ENCODE data around the gene CREBRF.
"Not testable (repeated sequence)": the region's sequence is repeated elsewhere in the genome, so short reads cannot be mapped to it uniquely, and the experiment has no call there.

CREBRF gene

DNA sequence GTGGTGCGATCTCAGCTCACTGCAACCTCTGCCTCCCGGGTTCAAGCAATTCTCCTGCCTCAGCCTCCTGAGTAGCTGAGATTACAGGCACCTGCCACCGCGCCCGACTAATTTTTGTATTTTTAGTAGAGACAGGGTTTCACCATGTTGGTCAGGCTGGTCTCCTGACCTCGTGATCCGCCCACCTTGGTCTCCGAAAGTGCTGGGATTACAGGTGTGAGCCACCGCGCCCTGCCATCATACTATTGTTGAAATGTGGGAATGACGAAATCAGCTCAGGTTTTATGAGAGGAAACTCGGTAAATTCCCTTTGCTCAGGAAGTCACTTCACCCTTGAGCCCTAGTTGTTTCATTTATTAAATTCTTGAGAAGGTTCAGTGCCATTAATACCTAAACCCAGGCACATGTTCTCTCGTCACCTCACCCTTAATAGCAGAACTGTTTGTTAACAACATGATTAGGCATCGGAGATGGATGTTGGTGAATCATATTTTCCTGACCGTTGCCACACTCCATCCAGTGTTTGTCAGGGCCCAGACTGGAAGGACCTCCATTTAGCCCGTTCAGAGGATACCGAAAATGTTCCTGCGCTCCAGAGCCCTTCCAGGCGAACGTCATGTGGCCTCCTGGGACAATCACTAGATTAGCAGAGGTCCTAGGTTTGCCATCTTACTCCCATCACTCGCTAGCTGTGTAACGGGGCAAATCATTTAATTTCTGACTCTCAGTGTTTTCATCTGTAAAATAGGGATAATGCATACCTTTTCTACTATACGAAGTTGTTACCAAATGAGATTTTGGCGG lies 20.0 kb upstream of the CREBRF start:
- DNase-seq, result peak in 1 of 5 experiments; percentile 26

DNA sequence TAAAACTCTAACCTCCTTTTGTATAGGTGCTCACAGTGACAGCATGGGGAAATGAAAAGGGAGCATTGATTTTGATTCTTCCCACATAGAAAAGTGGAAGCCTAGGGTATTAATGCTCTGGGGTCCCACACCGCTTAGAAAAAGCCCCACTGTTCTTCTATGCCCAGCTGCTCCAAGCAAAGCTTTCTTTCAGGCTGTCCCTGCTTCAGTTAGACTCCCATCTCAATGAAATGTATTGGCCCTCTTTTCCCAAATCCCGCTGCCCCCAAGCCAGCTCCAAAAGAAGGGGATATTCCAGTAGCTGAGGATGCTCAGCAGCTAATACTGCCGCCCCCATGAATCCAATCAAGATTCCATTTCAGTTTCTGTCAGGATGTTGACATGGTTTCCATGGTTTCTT lies 17.0 kb upstream of the CREBRF start:
- DNase-seq, result no peak

- DNase-seq, result no peak
Measured at GRCh38 chr5:173039964-173040363, 16.2 kb upstream of the CREBRF start.

DNA sequence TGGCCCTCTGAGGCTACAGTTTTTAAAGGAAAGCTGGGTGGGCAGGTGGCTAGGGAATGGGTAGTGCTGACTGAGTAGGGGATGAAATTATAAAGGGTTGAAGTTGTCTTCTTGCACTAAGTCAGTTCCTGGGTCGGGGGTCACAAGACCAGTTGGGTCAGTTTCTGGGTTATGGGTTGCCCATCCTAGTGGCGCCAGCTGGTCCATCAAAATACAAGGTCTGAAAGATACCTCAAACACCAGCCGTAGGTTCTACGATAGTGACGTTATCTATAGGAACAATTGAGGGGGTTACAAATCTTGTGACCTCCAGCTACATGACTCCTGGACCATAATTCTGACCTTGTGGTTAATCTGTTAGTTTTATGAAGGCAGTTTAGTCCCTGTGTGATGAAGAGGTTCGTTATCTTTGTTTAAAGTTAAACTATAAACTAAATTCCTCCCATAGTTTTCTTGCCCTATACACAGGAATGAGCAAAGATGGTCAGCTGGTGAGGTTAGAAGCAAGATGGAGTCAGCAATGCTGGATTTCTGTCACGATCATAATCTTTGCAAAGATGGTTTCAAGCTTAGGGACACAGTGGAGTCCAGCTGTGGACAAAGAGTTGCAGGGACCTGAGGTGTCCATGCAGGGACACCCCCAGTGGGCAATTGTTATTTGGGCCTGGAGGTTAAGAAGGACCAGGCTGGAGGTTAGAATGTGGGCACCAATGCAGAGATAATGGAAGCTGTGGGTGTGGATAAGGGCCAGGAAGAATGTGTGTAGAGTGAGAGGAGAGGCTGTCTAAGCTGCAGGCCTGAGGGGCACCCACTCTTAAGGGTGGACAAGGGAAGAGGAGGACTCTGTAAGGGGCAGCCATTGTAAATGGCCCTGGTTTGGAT lies 14.0 kb upstream of the CREBRF start:
- no peak for DNase-seq

- no peak for DNase-seq
Measured at GRCh38 chr5:173042763-173043107, 13.4 kb upstream of the CREBRF start.

DNA sequence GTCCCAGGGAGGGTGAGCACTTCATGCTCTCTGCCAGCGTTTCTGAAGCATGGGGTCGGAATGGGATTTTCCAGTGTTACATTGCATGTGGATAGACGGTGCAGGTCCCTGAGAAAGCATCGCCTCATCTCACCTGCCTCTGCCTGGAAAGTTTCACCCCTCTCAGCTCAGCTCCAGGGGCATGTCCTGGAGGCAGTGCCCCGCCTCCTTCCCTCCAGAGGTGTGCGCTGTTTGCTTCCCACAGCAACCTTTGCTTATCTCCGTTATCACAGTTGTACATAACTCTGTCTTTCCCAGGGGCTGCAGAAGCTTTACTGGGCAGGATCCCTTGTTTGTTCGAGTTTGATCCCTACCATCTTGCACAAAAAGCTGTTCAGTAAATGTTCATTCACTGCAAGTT lies 10.7 kb upstream of the CREBRF start:
- DNase-seq, result no peak

DNA sequence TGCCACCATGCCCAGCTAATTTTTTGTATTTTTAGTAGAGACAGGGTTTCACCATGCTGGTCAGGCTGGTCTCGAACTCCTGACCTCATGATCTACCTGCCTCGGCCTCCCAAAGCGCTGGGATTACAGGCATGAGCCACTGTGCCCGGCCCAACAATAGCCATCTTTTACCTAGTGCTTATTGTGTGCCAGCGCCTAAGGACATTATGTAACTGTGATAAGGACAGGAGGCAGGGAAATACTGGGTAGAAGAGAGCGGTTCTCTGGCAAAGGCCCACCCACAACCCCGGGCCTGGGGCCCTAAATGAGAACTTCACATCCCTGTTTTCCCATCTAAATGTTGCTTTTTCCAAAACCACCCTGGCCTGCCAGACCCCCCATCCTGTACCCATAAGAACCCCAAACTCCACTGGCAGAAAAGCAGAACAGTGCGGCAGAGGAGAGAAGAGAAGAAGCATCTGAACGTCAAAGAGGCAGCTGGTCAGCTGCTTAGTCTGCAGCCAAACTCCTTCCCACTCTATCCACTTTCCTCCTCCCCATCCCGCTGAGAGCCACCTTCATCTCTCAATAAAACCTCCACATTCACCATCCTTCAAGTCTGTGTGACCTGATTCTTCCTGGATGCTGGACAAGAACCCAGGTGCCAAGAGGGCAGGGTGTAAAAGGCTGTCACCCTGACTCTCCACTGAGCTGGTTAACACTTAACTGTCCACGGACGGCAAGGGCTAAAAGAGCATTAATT lies 8.9 kb upstream of the CREBRF start:
- not testable (repeated sequence) for DNase-seq

GRCh38 chr5:173047838-173048105 lies 8.4 kb upstream of the CREBRF start:
- no peak for DNase-seq

DNA sequence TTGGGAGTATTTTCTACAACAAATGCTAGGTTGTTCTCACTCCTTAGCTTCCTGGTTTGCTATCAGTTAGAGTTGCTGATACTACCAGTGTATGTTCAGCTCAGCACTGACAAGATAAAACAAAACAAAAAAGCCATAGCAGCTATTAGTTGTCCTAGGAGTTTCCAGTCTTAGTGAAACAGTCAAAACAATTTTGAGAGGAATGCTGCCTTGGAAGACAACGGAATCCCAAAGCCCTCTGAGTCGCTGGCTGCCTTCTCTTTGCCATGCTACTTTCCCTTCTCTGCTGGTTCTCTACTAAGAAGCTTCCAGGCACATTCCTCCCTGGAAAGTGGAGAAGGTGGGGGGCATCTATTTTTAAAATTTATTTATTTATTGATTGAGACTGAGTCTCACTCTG lies 5.4 kb upstream of the CREBRF start:
- no peak for DNase-seq

GRCh38 chr5:173051746-173052145 lies 4.4 kb upstream of the CREBRF start:
- DNase-seq, result no peak

DNA sequence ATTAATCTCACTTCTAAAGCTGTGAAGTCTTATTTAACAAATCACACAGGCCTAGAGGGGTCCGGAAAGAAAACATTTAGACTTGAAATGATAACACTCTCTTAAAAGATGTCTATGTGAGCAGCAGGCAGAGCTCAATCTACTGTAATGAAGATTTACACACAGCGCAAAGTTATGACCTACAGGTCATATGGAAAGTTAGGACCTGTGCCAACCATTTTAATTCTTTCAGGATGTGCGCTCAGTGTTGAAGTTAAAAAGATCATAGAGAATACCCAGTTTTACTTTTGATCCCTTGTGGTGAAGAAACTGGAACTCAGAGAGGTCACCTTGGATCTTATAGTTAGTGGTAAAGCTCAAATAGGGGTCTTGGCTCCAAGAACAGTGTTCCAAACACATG lies 3.1 kb upstream of the CREBRF start:
- no peak for DNase-seq

GRCh38 chr5:173055042-173055721 lies 970 bp upstream of the CREBRF start:
- no peak for DNase-seq

DNA sequence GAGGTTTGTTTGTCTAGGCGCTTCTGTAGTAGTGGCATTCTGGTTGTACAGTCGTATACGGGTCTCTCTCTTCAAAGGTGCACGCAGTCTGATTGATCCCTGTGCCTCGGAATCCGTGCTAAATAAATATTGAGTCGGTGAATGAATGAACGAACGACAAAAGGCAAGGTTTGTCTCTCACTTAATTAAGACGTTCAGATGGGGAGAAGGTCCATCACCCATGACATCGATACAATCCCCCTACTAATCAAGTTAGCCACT lies 500 bp upstream of the CREBRF start:
- DNase-seq, result no peak

DNA sequence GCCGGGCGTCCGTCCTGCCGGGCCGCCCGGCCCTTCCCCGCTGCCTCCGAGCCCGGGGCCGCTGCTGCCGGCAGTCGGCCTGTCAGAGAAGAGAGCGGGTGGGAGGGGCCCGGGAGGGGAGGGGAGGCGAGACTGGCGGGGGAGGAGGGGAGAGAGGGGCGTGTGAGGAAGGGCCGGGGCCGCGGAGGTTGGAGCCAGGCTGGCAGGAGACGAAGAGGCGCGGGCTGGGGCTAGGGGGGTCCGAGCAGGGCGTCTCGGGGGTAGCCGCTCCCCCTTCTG lies 570 bp downstream of the CREBRF start:
- DNase-seq, result no peak

- DNase-seq, result peak; percentile 95 to 99 (median 98)
Measured at GRCh38 chr5:173057062-173057924, 1.1 kb downstream of the CREBRF start.

- DNase-seq, result no peak
Measured at GRCh38 chr5:173062141-173062540, 6.0 kb downstream of the CREBRF start.

DNA sequence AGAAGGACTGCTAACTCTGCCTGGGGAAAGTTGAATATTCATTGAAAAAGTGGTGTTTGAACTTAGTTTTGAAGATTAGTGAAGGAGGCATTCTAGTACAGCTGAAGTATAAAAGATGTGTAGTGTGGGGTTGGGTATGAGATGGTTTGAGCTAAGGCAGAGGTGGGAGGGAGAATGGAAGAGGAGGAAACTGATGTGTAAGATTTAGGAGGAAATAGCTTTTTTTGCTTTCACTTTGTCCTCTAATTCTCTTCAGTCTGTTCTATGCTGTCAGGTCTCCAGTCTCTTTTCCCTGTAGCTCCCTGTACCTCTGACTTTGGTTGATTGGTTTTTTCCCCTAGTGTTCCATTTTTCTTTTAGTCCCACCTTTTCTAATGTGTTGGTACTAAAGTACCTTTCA lies 9.0 kb downstream of the CREBRF start:
- DNase-seq, result peak in 1 of 5 experiments; percentile 48

DNA sequence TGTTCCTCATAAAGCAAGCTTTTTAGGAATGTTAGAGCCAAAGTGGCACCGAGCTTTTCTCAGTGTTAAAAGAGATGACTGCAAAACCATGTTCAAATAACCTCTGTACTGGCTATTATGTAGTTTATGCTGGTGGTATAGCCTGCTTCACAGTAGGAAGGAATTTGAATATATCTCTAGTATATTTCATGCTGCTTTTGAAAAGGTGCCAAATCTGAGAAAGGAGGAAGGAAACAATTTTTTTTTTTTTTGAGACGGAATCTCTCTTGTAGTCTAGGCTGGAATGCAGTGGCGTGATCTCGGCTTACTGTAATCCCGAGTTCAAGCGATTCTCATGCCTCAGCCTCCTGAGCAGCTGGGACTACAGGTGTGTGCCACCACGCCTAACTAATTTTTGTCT lies 13.5 kb downstream of the CREBRF start:
- DNase-seq, result no peak

DNA sequence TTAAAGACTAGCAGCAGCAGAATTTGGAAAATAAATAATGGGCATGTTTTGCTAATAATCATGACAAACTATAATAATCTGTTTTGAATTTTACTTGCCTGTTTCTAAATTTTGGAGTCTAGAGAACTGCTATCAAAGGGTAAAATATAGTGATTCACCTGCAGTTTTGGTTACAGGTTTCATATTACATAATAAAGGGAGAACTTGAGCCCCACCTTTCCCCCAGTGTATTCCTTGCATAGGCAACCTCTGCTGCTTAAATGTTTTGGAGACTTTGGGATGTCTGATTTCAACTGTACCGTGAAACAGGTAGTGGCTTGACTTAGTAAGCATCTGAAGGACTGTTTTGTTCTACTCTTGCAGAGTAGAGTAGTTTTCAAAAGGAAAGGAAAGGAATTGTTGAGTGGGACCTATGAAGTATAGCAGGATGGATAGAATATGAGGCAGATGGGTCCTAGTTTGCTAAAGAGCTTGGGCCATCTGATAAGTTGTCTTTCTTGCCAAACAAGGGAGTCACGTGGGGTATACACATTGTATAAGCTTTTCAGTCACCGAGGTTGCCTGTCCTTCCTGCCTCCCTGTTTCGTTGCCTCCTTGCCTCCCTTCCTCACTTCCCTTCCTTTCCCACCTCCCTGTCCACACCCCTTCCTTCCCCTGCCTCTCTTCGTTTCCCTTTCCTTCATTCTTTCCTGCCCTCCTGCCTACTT lies 19.1 kb downstream of the CREBRF start:
- DNase-seq, result no peak

DNA sequence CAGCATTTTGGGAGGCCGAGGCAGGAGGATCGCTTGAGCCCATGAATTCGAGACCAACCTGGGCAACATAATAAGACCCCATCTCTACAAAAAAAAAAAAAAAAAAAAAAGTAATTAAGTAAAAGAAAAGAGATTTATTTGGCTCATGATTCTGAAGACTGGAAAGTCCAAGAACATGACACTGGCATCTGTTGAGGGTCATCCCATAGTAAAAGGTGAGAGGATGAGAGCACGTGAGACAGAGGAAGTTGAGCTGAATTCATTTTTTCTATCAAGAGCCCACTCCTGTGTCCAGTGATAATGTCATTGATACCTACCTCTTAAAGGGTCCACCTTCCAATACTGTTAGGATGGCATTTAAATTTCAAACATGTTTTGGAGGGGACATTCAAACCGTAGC lies 19.8 kb downstream of the CREBRF start:
- DNase-seq, result no peak

DNA sequence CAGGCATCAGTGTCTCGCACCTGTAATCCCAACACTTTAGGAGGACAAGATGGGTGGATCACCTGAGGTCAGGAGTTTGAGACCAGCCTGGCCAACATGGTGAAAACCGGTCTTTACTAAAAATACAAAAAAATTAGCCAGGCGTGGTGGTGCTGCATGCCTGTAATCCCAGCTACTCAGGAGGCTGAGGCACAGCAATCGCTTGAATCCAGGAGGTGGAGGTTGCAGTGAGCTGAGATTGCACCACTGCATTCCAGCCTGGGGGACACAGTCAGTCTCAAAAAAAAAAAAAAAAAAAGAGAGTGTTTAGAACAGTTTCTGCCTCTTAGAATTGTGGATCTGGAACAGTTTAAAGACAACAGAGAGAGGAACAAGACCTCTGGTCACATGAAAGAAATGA lies 20.3 kb downstream of the CREBRF start:
- not testable (repeated sequence) for DNase-seq

DNA sequence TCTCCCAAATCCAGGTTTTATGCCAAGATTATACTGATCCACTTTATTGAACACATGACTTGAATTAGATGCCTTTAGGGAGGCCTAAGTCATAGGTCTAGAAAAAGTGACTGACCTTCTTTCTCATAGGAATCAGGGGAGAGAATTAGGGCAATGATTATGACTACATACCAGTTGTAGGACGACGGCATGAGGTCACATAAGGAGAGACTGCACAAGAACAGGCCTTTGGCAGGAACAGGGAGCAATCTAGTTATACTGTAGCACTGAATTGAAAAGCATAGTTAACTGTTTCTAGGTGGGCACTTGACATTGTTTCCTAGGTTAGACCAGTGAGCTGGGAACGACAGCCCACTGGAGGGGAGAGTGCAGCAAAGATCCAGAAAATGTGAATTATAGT lies 22.7 kb downstream of the CREBRF start:
- no peak for DNase-seq

All from T-helper 2 cell (primary cell).